Activated naive CD8-positive, alpha-beta T cell treated with anti-CD3 and anti-CD28 coated beads, Interleukin-2, amount 10 ng/mL, durations not matched to agents 7 days and 5 days (primary cell): ENCODE results near the gene FAM228A. TPM values are rescaled to one million over a fixed set of nuclear protein-coding genes. Genes with fewer than 3 reads are reported as not detected.

Experiments used
- ATAC-seq: fragments of 150-1000 bp; cut with Tn5 transposase; one replicate; pipeline ENCODE4 v1.10.0; 2021; ENCODE audit warnings: low read depth, moderate library complexity
- POLR2A ChIA-PET: fragments of 350-600 bp; sonication (Branson Sonifier 250); formaldehyde crosslinking; loops from one replicate; lab custom pipeline; 2021; ENCODE audit warnings: antibody characterized with exemption; lab: Charles Lee
- DNase-seq: peaks from one replicate; pipeline ENCODE4 v3.0.0; 2021
- H3K27ac Mint-ChIP-seq: one replicate; pipeline ENCODE4 v1.8.0; 2022; ENCODE audit warnings: mild to moderate bottlenecking, mixed read lengths
- H3K27me3 Mint-ChIP-seq: one replicate; pipeline ENCODE4 v1.8.0; 2022; ENCODE audit warnings: mild to moderate bottlenecking, moderate library complexity, mixed read lengths
- H3K36me3 Mint-ChIP-seq: one replicate; pipeline ENCODE4 v1.8.0; 2021; ENCODE audit warnings: mild to moderate bottlenecking, mixed read lengths
- H3K4me1 Mint-ChIP-seq: one replicate; pipeline ENCODE4 v1.8.0; 2021; ENCODE audit warnings: mixed read lengths
- H3K4me3 Mint-ChIP-seq: one replicate; pipeline ENCODE4 v1.8.0; 2022; ENCODE audit warnings: mild to moderate bottlenecking, moderate library complexity, mixed read lengths
- H3K9me3 Mint-ChIP-seq: one replicate; pipeline ENCODE4 v1.8.0; 2021; ENCODE audit warnings: mixed read lengths
- total RNA-seq, 2 experiments: library from RNA; stranded (reverse); gene quantifications; one replicate each; pipeline ENCODE4 v1.2.3, GENCODE V29; 2021

The FAM228A gene
- total RNA-seq, 2 experiments from 2014 or later: 0.51 TPM; not detected in 1

DNA sequence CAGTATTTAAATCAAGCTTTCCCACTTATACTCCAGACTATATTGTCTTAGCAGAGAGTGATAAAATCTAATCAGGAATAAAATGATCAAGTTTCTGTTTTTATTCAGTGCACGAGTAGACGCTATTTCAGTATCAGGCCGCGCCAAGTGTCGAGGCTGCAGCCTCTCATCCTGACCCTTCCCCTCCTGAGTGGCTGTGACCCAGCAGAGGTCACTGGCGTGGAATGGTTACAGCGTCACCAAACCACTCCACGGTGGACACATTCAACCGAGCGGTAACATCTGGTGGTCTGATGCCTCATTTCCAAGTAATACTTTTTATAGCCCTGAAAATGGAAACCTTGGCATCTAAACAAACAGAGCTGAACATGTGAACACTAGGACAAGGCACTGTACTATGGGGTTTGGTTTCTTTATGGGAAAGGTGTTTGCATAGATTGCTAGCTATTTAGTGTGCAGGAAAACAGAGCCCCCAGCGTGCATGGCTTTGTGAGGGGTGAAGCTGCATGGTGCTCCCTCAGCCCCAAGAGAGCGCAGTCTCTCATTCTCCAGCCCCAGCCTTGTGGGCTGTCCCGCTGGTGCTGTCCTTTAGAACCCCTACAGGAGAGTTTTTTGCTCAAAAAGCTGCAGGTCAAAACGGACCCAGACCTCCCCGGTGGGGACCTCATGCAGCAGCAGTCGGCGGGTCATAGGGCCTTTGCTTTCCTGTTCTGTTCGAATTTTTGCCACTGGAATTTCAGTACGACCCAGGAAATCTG lies 28.4 kb downstream of the FAM228A start:
- no peak for DNase-seq
- no peaks in the 10 kb centered on the region for H3K9me3 Mint-ChIP-seq
- H3K27ac Mint-ChIP-seq: no peak overlapping the region
- H3K27me3 Mint-ChIP-seq: no peaks in the 10 kb centered on the region
- ATAC-seq: no peak
- peaks cover 10% of the 10 kb centered on the region for H3K36me3 Mint-ChIP-seq
- POLR2A ChIA-PET: no interaction called here
- no peak overlapping the region for H3K4me3 Mint-ChIP-seq
- H3K4me1 Mint-ChIP-seq: no peaks in the 10 kb centered on the region

- DNase-seq: no peak
- Mint-ChIP-seq H3K36me3 (peaks cover 10% of the 10 kb centered on the region), H3K4me1 (no peaks in the 10 kb centered on the region), H3K9me3 (no peaks in the 10 kb centered on the region), H3K4me3 (no peak overlapping the region), H3K27ac (no peak overlapping the region), H3K27me3 (no peaks in the 10 kb centered on the region)
- POLR2A ChIA-PET: no interaction called here
- no peak for ATAC-seq
These were observed 28.9 kb downstream of the FAM228A start for GRCh38 chr2:24203787-24204150.

DNA sequence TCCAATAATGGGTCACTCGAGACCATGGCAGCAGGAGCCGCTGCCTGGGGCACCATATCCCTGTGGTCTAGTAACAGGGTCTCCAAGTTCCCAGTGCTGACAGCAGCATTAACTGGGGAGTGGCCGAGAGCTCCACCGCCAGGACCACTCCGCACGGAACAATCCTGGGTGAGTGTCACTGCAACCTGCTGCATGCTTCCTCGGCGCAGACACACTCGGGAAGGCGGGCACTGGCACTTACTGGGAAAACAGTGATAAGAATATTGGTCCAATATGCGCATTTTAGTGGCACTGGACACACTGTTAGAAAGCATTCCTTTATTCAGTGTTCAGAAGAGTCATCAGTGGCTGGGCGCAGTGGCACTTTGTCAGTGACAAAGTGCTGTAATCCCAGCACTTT lies 29.7 kb downstream of the FAM228A start:
- POLR2A ChIA-PET: no interaction called here
- Mint-ChIP-seq H3K9me3 (no peaks in the 10 kb centered on the region), H3K4me1 (no peaks in the 10 kb centered on the region), H3K27me3 (no peaks in the 10 kb centered on the region), H3K27ac (no peak overlapping the region), H3K4me3 (no peak overlapping the region), H3K36me3 (peaks cover 10% of the 10 kb centered on the region)
- DNase-seq (no peak), ATAC-seq (no peak)

GRCh38 chr2:24205131-24205530 lies 30.3 kb downstream of the FAM228A start:
- Mint-ChIP-seq H3K27ac (no peak overlapping the region), H3K9me3 (no peaks in the 10 kb centered on the region), H3K4me3 (no peak overlapping the region), H3K36me3 (peaks cover 7% of the 10 kb centered on the region), H3K4me1 (no peaks in the 10 kb centered on the region), H3K27me3 (no peaks in the 10 kb centered on the region)
- POLR2A ChIA-PET: no interaction called here
- DNase-seq: no peak
- ATAC-seq: no peak

- H3K4me1 Mint-ChIP-seq: no peaks in the 10 kb centered on the region
- H3K27ac Mint-ChIP-seq: peak overlapping the region; percentile 35
These were observed 31.4 kb downstream of the FAM228A start for GRCh38 chr2:24206242-24206641.

DNA sequence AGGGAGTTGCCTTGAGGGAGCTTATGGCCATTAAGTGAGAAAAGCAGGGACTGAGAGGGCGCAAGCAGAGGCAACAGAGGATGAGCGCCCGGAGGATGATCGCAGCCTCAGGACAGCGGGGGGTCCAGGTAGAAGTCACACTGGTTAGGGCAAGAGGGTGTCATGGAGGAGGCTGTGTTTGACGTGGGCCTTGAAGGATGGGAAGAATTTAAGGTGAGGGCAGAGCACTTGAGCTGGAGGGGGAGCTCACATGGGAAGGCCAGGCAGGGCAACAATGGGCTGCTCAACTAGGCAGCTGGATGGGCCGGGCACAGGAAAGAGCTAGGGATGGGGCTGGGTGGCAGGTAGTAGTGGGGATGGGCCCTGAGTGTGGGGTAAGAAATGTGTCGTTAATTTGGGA lies 31.9 kb downstream of the FAM228A start:
- peak overlapping the region; percentile 35 for H3K27ac Mint-ChIP-seq
- DNase-seq (no peak), ATAC-seq (no peak)
- H3K9me3 Mint-ChIP-seq: no peaks in the 10 kb centered on the region
- POLR2A ChIA-PET: no interaction called here
- no peak overlapping the region for H3K4me3 Mint-ChIP-seq
- H3K36me3 Mint-ChIP-seq: peaks cover 6% of the 10 kb centered on the region
- no peaks in the 10 kb centered on the region for H3K4me1 Mint-ChIP-seq
- H3K27me3 Mint-ChIP-seq: no peaks in the 10 kb centered on the region

More at GRCh38 chr2:24206242-24206641, 31.4 kb downstream of the FAM228A start:
- peaks cover 6% of the 10 kb centered on the region for H3K36me3 Mint-ChIP-seq
- POLR2A ChIA-PET: no interaction called here
- ATAC-seq: no peak
- H3K9me3 Mint-ChIP-seq: no peaks in the 10 kb centered on the region
- H3K27me3 Mint-ChIP-seq: no peaks in the 10 kb centered on the region
- H3K4me3 Mint-ChIP-seq: no peak overlapping the region
- DNase-seq: no peak

DNA sequence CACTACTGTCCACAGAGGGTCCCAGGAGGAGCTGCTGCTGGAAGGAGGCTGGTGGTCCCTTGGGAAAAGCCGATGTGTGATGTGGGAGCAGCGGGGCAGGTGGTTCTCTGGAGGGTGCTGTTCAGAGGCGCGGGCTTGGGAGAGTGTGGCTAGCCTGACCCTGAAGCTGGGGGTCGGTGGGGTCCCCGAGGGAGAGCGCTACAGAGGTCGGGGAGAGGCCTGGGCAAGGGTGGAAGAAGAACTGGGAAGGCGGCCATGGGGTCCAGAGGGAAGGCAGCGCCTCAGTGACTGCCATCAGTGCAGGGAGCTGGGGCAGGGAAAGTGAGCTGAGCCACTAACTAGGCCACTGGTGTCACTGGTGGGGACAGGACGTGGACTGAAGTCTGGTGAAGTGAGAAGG lies 32.5 kb downstream of the FAM228A start:
- H3K9me3 Mint-ChIP-seq: no peaks in the 10 kb centered on the region
- H3K36me3 Mint-ChIP-seq: peaks cover 6% of the 10 kb centered on the region
- no peaks in the 10 kb centered on the region for H3K4me1 Mint-ChIP-seq
- H3K27me3 Mint-ChIP-seq: no peaks in the 10 kb centered on the region
- ATAC-seq (no peak), DNase-seq (no peak)
- POLR2A ChIA-PET: no interaction called here
- H3K4me3 Mint-ChIP-seq: no peak overlapping the region
- no peak overlapping the region for H3K27ac Mint-ChIP-seq

- peaks cover 3% of the 10 kb centered on the region for H3K36me3 Mint-ChIP-seq
- DNase-seq (no peak), ATAC-seq (no peak)
- POLR2A ChIA-PET: no interaction called here
- no peak overlapping the region for H3K27ac Mint-ChIP-seq
- H3K27me3 Mint-ChIP-seq: no peaks in the 10 kb centered on the region
- no peaks in the 10 kb centered on the region for H3K4me1 Mint-ChIP-seq
- no peak overlapping the region for H3K4me3 Mint-ChIP-seq
- no peaks in the 10 kb centered on the region for H3K9me3 Mint-ChIP-seq
These were observed 33.6 kb downstream of the FAM228A start for GRCh38 chr2:24208490-24208889.

DNA sequence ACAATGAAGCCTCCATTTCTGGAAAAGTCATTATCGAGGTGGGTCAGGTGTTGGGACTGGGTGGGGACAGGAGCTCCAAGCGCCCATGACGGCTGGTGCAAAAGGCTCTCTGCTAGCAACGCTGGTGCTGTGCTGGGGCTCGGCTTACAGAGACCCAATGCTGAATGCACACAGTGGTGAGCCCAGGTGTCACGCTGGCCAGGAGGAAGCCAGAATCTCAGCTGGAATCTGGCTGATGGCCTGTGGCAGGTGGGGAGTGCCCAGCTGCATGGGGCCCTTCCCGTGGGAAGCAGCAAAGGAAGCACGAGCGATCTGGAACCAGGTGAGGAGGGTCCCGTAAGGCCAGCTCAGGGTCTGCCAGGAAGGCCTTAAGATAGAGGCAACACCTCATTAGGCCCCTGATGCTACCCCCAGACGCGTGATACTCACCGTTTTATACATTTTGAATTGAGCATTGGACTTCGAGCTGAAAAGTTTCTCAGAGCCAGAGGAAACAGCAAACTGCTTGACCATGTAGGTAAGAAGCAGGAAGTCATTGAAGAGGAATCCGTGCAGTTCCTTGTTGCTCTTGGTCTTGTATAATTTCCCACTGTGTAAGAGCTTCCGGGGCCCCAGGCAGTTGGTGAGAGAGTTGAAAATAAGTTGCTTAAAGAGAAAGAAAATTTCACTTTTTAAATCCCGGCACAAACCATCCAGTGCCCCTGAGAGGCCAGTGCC lies 34.7 kb downstream of the FAM228A start:
- H3K4me3 Mint-ChIP-seq: no peak overlapping the region
- H3K36me3 Mint-ChIP-seq: peaks cover 3% of the 10 kb centered on the region
- POLR2A ChIA-PET: no interaction called here
- H3K9me3 Mint-ChIP-seq: no peaks in the 10 kb centered on the region
- DNase-seq (no peak), ATAC-seq (no peak)
- no peaks in the 10 kb centered on the region for H3K27me3 Mint-ChIP-seq
- H3K27ac Mint-ChIP-seq: no peak overlapping the region
- H3K4me1 Mint-ChIP-seq: no peaks in the 10 kb centered on the region

- Mint-ChIP-seq H3K9me3 (no peaks in the 10 kb centered on the region), H3K27ac (no peak overlapping the region), H3K36me3 (peaks cover 3% of the 10 kb centered on the region), H3K27me3 (no peaks in the 10 kb centered on the region), H3K4me3 (no peak overlapping the region), H3K4me1 (peaks cover 2% of the 10 kb centered on the region)
- ATAC-seq (no peak), DNase-seq (no peak)
- POLR2A ChIA-PET: no interaction called here
These were observed 35.2 kb downstream of the FAM228A start for GRCh38 chr2:24210106-24210455.

GRCh38 chr2:24210723-24211122 lies 35.9 kb downstream of the FAM228A start:
- no peak overlapping the region for H3K4me3 Mint-ChIP-seq
- POLR2A ChIA-PET: no interaction called here
- peaks cover 3% of the 10 kb centered on the region for H3K4me1 Mint-ChIP-seq
- no peak for DNase-seq
- peaks cover 2% of the 10 kb centered on the region for H3K36me3 Mint-ChIP-seq
- no peaks in the 10 kb centered on the region for H3K9me3 Mint-ChIP-seq
- ATAC-seq: no peak
- H3K27me3 Mint-ChIP-seq: no peaks in the 10 kb centered on the region
- H3K27ac Mint-ChIP-seq: no peak overlapping the region

GRCh38 chr2:24211408-24211807 lies 36.6 kb downstream of the FAM228A start:
- peaks cover 7% of the 10 kb centered on the region for H3K36me3 Mint-ChIP-seq
- POLR2A ChIA-PET: no interaction called here

DNA sequence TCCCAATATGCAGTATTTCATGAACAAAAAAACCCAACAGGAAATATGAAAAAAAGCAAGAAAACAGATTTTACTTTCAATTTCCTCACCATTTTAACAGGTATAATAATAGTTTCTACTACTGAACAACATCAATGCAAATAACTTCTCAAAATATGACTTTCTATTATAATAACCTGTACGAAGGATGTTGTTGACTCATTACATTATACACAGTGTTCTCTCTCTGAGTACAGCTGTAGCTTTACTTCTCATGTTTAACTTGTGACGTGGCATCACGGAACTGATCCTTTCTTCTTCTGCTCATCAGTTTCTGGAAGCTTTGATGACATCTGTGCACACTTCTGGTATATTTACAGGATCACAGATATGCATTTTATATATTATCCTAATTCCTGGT lies 40.0 kb downstream of the FAM228A start:
- H3K27ac Mint-ChIP-seq: no peak overlapping the region
- H3K36me3 Mint-ChIP-seq: peaks cover 7% of the 10 kb centered on the region
- no peak for DNase-seq
- H3K27me3 Mint-ChIP-seq: no peaks in the 10 kb centered on the region
- no peak overlapping the region for H3K4me3 Mint-ChIP-seq
- peaks cover 3% of the 10 kb centered on the region for H3K4me1 Mint-ChIP-seq
- ATAC-seq: no peak
- POLR2A ChIA-PET: no interaction called here
- no peaks in the 10 kb centered on the region for H3K9me3 Mint-ChIP-seq

More at GRCh38 chr2:24211408-24211807, 36.6 kb downstream of the FAM228A start:
- Mint-ChIP-seq H3K4me3 (no peak overlapping the region), H3K27ac (no peak overlapping the region), H3K27me3 (no peaks in the 10 kb centered on the region), H3K4me1 (peaks cover 3% of the 10 kb centered on the region), H3K9me3 (no peaks in the 10 kb centered on the region)
- ATAC-seq (no peak), DNase-seq (no peak)
